K562 (cell line): Measurements from ENCODE around the gene NDUFAF8. TPM values are rescaled to one million over a fixed set of nuclear protein-coding genes. Genes with fewer than 3 reads are reported as not detected.

Experiments used
- ETS2 ChIP-seq: IDR thresholded peaks from 2 replicates; pipeline ENCODE4 v1.6.1; 2016; ENCODE audit warnings: borderline replicate concordance, missing genetic modification characterization, mild to moderate bottlenecking, moderate library complexity, missing compliant biosample characterization; ENCODE audit not compliant: poor library complexity, severe bottlenecking
- EZH2 ChIP-seq: IDR thresholded peaks from 2 replicates; pipeline ENCODE4 v1.6.1; 2012; ENCODE audit warnings: low read depth, mild to moderate bottlenecking, inconsistent platforms, low read length, borderline replicate concordance
- HDGF ChIP-seq: fragments of 450-650 bp; IDR thresholded peaks from 2 replicates; pipeline ENCODE4 v1.6.1; 2016
- KDM2B ChIP-seq: fragments of 250-450 bp; sonication (Bioruptor Pico); IDR thresholded peaks from 2 replicates; pipeline ENCODE4 v1.8.0; 2021; ENCODE audit warnings: mild to moderate bottlenecking, moderate library complexity
- KLF16 ChIP-seq: IDR thresholded peaks from 2 replicates; pipeline ENCODE4 v1.6.1; 2016; ENCODE audit warnings: antibody characterized with exemption
- NCOA6 ChIP-seq: fragments of 450-650 bp; IDR thresholded peaks from 2 replicates; pipeline ENCODE4 v1.6.1; 2017; ENCODE audit warnings: mild to moderate bottlenecking
- NCOR1 ChIP-seq: fragments of 450-650 bp; IDR thresholded peaks from 2 replicates; pipeline ENCODE4 v1.6.1; 2016; ENCODE audit warnings: mild to moderate bottlenecking, moderate library complexity
- NELFE ChIP-seq: IDR thresholded peaks from 2 replicates; pipeline ENCODE4 v1.6.1; 2011; ENCODE audit warnings: mild to moderate bottlenecking; ENCODE audit not compliant: insufficient read depth, insufficient read length
- NR3C1 ChIP-seq: sonication (generic); formaldehyde crosslinking; IDR thresholded peaks from 2 replicates; pipeline ENCODE4 v1.8.1; 2022; ENCODE audit warnings: missing genetic modification reagents
- PHF8 ChIP-seq: fragments of 200-600 bp; sonication (generic); IDR thresholded peaks from 2 replicates; pipeline ENCODE4 v1.6.1; 2012; ENCODE audit warnings: mixed run types, mild to moderate bottlenecking, inconsistent platforms, low read length, moderate library complexity, borderline replicate concordance
- RBM39 ChIP-seq: fragments of 200-400 bp; formaldehyde crosslinking; optimal IDR thresholded peaks from 2 replicates; pipeline ENCODE3; 2018; ENCODE audit warnings: low read depth, low read length
- SMAD4 ChIP-seq: fragments of 250-450 bp; sonication (Bioruptor Pico); conservative IDR thresholded peaks from 2 replicates; pipeline ENCODE4 v1.8.0; 2021; ENCODE audit warnings: inconsistent platforms, mild to moderate bottlenecking, moderate library complexity
- STAT5A ChIP-seq: IDR thresholded peaks from 2 replicates; pipeline ENCODE4 v1.6.1; 2012; ENCODE audit warnings: low read length, inconsistent platforms, borderline replicate concordance
- TAF9B ChIP-seq: fragments of 450-650 bp; IDR thresholded peaks from 2 replicates; pipeline ENCODE4 v1.6.1; 2018; ENCODE audit warnings: mild to moderate bottlenecking; ENCODE audit not compliant: partially characterized antibody
- TBP ChIP-seq: optimal IDR thresholded peaks from 2 replicates; pipeline ENCODE3; 2011; ENCODE audit warnings: low read depth, low read length, improper control_type of control experiment
- USF2 ChIP-seq: sonication (generic); formaldehyde crosslinking; IDR thresholded peaks from 2 replicates; pipeline ENCODE4 v1.5.0; 2020; ENCODE audit warnings: missing genetic modification reagents
- YBX1 ChIP-seq: fragments of 450-650 bp; IDR thresholded peaks from 2 replicates; pipeline ENCODE4 v1.7.1; 2016; ENCODE audit warnings: mild to moderate bottlenecking
- ZBTB8A ChIP-seq: fragments of 450-650 bp; IDR thresholded peaks from 2 replicates; pipeline ENCODE4 v1.6.1; 2018; ENCODE audit warnings: mild to moderate bottlenecking, moderate library complexity; ENCODE audit not compliant: partially characterized antibody
- ZBTB9 ChIP-seq: fragments of 450-650 bp; formaldehyde crosslinking; IDR thresholded peaks from 2 replicates; pipeline ENCODE4 v1.4.0; 2020; ENCODE audit warnings: mild to moderate bottlenecking, moderate library complexity
- ZFP36 ChIP-seq: fragments of 150-350 bp; IDR thresholded peaks from 2 replicates; pipeline ENCODE4 v1.6.1; 2018; ENCODE audit warnings: low read length, low read depth; ENCODE audit not compliant: partially characterized antibody
- ZNF134 ChIP-seq: fragments of 250-450 bp; sonication (Bioruptor Pico); conservative IDR thresholded peaks from 2 replicates; pipeline ENCODE4 v1.4.0; 2020
- ZNF395 ChIP-seq: fragments of 200-800 bp; sonication (Bioruptor generic); IDR thresholded peaks from 2 replicates; pipeline ENCODE4 v1.6.1; 2017; ENCODE audit warnings: missing genetic modification characterization, missing compliant biosample characterization
- ZNF717 ChIP-seq: fragments of 250-450 bp; sonication (Bioruptor Pico); IDR thresholded peaks from 2 replicates; pipeline ENCODE4 v1.5.0; 2021
- ZNF830 ChIP-seq: fragments of 250-450 bp; sonication (Bioruptor Pico); IDR thresholded peaks from 2 replicates; pipeline ENCODE4 v1.5.0; 2021; ENCODE audit warnings: mild to moderate bottlenecking
- polyA plus RNA-seq, 8 experiments: library from polyadenylated mRNA; depleted of rRNA in 4 of 8; stranded (reverse) in 5 of 8; unstranded in 3 of 8; fragments of >200 nt; fragmentation: Nextera tagmentation in 2 of 8; fragmentation: Illumina TruSeq in 1 of 8; extraction: Ambion mirVana in 2 of 8; extraction: Trizol in 1 of 8; gene quantifications; 2 replicates each; pipeline versions ENCODE4 v1.2.1 to v1.2.3, GENCODE V29; 2011 to 2014; ENCODE audit warnings: inconsistent platforms in 1 of 8, missing spikeins in 1 of 8
- total RNA-seq, 7 experiments: library from RNA; depleted of rRNA in 6 of 7; stranded (reverse); fragments of >200 nt in 6 of 7; fragmentation: Illumina TruSeq in 2 of 7; extraction: Trizol in 2 of 7; gene quantifications; 2 replicates each; pipeline versions ENCODE4 v1.2.1 to v1.2.3, GENCODE V29; 2011 to 2021; ENCODE audit warnings: low replicate concordance in 1 of 7
- TF ChIP-seq, protein P1 (sequence below): fragments of 150-350 bp; conservative IDR thresholded peaks from 2 replicates; pipeline ENCODE4 v1.6.1; 2014; ENCODE audit warnings: low read length

The NDUFAF8 gene
- total and polyA plus RNA-seq, 9 of the 15 experiments (the other 6 are each of a cell fraction or from before 2014, with no cell fraction given), result 13.5 to 144 (median 90.0) TPM

- no peak for TF ChIP-seq USF2 (CRISPR knock-in tag)
- no peak for TF ChIP-seq EZH2
- peak; percentile 35; the same call in 1 of the 2 replicates for TF ChIP-seq PHF8
- no peak for TF ChIP-seq ETS2 (tag)
- no peak for TF ChIP-seq STAT5A
- no peak for TF ChIP-seq HDGF
- TF ChIP-seq NCOR1, result no peak
- TF ChIP-seq ZNF395, result peak; percentile 28; the same call in 1 of the 2 replicates
- TF ChIP-seq ZBTB9 (CRISPR knock-in tag), result peak; percentile 77; the same call in 1 of the 2 replicates
- peak; percentile 15 for TF ChIP-seq TBP
- no peak for TF ChIP-seq RBM39
- TF ChIP-seq NCOA6, result no peak
- TF ChIP-seq ZNF830, result no peak
- TF ChIP-seq ZNF134 (CRISPR knock-in tag), result peak; percentile 50; the same call in 1 of the 2 replicates
- TF ChIP-seq, protein P1, sequence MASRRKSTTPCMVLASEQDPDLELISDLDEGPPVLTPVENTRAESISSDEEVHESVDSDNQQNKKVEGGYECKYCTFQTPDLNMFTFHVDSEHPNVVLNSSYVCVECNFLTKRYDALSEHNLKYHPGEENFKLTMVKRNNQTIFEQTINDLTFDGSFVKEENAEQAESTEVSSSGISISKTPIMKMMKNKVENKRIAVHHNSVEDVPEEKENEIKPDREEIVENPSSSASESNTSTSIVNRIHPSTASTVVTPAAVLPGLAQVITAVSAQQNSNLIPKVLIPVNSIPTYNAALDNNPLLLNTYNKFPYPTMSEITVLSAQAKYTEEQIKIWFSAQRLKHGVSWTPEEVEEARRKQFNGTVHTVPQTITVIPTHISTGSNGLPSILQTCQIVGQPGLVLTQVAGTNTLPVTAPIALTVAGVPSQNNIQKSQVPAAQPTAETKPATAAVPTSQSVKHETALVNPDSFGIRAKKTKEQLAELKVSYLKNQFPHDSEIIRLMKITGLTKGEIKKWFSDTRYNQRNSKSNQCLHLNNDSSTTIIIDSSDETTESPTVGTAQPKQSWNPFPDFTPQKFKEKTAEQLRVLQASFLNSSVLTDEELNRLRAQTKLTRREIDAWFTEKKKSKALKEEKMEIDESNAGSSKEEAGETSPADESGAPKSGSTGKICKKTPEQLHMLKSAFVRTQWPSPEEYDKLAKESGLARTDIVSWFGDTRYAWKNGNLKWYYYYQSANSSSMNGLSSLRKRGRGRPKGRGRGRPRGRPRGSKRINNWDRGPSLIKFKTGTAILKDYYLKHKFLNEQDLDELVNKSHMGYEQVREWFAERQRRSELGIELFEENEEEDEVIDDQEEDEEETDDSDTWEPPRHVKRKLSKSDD, result no peak
- TF ChIP-seq TAF9B, result no peak
- TF ChIP-seq ZFP36, result no peak
- no peak for TF ChIP-seq ZNF717 (CRISPR knock-in tag)
- no peak for TF ChIP-seq KDM2B (CRISPR knock-in tag)
- TF ChIP-seq SMAD4 (CRISPR knock-in tag), result peak; percentile 62; the same call in 1 of the 2 replicates
- TF ChIP-seq NR3C1 (CRISPR knock-in tag), result no peak
- TF ChIP-seq KLF16, result no peak
- no peak for TF ChIP-seq ZBTB8A
- no peak for TF ChIP-seq NELFE
- no peak for TF ChIP-seq YBX1
These were observed 45.5 kb upstream of the NDUFAF8 start (continued) for GRCh38 chr17:81193470-81194224.
